Measurements from ENCODE around the gene GORASP2. TPM values are rescaled to one million over a fixed set of nuclear protein-coding genes. Genes with fewer than 3 reads are reported as not detected.

Gene GORASP2
- total and polyA plus RNA-seq, 2 of the 4 experiments (the other 2 are of a cell fraction) = 53.1 to 156 TPM

DNA sequence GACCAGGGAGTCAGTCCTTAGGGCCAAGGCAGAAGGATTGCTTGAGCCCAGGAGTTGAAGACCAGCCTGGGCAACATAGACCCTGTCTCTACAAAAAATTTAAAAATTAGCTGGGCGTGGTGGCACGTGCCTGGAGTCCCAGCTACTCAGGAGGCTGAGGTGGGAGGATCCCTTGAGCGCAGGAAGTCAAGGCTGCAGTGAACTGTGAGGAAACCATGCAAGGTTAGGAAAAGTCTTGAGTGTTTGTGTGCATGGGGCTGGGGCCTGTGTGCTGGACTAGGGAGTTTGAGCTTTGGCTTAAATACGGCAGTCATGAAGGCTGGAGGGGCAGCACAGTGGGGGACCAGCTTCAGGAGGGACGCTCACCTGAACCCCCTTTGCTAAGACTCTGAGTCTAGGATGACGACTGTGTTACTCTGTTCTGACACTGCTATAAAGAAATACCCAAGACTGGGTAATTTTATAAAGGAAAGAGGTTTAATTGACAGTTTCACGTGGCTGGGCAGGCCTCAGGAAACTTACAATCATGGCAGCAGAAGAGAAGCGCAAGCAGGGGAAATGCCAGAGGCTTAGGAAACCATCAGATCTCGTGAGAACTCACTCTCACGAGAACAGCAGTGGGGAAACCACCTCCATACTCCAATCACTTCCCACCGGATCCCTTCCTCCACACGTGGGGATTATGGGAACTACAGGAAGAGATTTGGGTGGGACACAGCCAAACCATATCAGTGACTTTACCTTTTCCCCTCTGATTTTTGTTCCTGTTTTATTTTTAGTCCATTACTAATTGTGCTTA, 39.4 kb downstream of the GORASP2 start:
- BruUV-seq (replicated peaks) = no TSS peak
- ChIA-PET CTCF (no interaction called here), POLR2A (ENCODE audit: unreplicated experiment) (no interaction called here)
- dilution Hi-C loops (cut with HindIII; ENCODE audit: low sequenced_read_pairs, unreplicated experiment) (no loop called here), intact Hi-C loops (cut with micrococcal nuclease) (no loop called here), in situ Hi-C loops (cut with MboI; ENCODE audit: low sequenced_read_pairs) (no loop called here)
- no peak overlapping the region for H3K23ac ChIP-seq (ENCODE audit: low read depth, low read length)
- no peak overlapping the region for H2BK20ac ChIP-seq (ENCODE audit: low read depth, low read length)
- no peaks in the 10 kb centered on the region for H3K9me3 ChIP-seq (ENCODE audit: control insufficient read depth, insufficient read depth, low read length)
- no peak overlapping the region for H3K18ac ChIP-seq (ENCODE audit: low read depth, low read length)
- no peak for ATAC-seq (ENCODE audit: low read depth)
- DNase-seq = no peak
- no peak overlapping the region for H4K91ac ChIP-seq (ENCODE audit: insufficient read depth, low read depth, low read length)
- H3K4me3 ChIP-seq (ENCODE audit: insufficient read depth, low read depth, low read length) = no peak overlapping the region
- H3K9me1 ChIP-seq (ENCODE audit: insufficient read depth, low read length) = peaks cover 4% of the 10 kb centered on the region; the same call in 1 of the 2 replicates
- no peak overlapping the region for H2AK5ac ChIP-seq (ENCODE audit: low read depth, low read length)
- H3K36me3 ChIP-seq (ENCODE audit: control insufficient read depth, insufficient read depth, low read length) = peaks cover 38% of the 10 kb centered on the region
- H4K5ac ChIP-seq (ENCODE audit: low read depth, low read length) = no peak overlapping the region
- H3K27ac ChIP-seq (ENCODE audit: insufficient read depth, low read length) = no peak overlapping the region
- H2BK120ac ChIP-seq (ENCODE audit: low read depth, low read length) = no peak overlapping the region
- no peak overlapping the region for H3K9ac ChIP-seq (ENCODE audit: low read depth, low read length)
- H4K20me1 ChIP-seq (ENCODE audit: insufficient read depth, low read length) = peaks cover 17% of the 10 kb centered on the region
- peaks cover 3% of the 10 kb centered on the region; the same call in 1 of the 2 replicates for H3K4me1 ChIP-seq (ENCODE audit: control insufficient read depth, insufficient read depth, low read length)
- H4K8ac ChIP-seq (ENCODE audit: low read depth in 2 of 2, low read length in 2 of 2) = no peak overlapping the region
- H2AFZ ChIP-seq (replicated peaks; ENCODE audit: low read length, poor library complexity) = no peak overlapping the region
- H2BK5ac ChIP-seq (ENCODE audit: low read depth, low read length, poor library complexity, severe bottlenecking) = no peak overlapping the region
- H3K4ac ChIP-seq (ENCODE audit: low read depth, low read length) = no peak overlapping the region
- H3K14ac ChIP-seq (replicated peaks; ENCODE audit: low read depth, low read length) = no peak overlapping the region
- no peaks in the 10 kb centered on the region for H3K27me3 ChIP-seq (ENCODE audit: control insufficient read depth, insufficient read depth, low read length)
- no peak overlapping the region for H2BK15ac ChIP-seq (ENCODE audit: low read depth, low read length)
- peaks cover 8 to 16% of the 10 kb centered on the region in 2 experiments for H3K79me1 ChIP-seq (ENCODE audit: low read depth in 1 of 2, low read length in 2 of 2)
- no peak overlapping the region for H2AK9ac ChIP-seq (replicated peaks; ENCODE audit: low read depth, low read length, poor library complexity)
- H3K56ac ChIP-seq (ENCODE audit: extremely low read depth, insufficient read depth, low read length) = no peak overlapping the region
- 100% methylated on average over 2 of the region's 12 CpGs; no CpG with 5 or more reads in 1 of the 2 experiments for WGBS, 2 experiments (ENCODE audit: extremely low coverage in 2 of 2, insufficient read length in 1 of 2)
- no peak overlapping the region for H3K4me2 ChIP-seq (ENCODE audit: low read depth, low read length)
- TF ChIP-seq RFX5 (IDR thresholded peaks at IDR 0.05; ENCODE audit: low read depth, low read length) (no peak), MXI1 (IDR thresholded peaks at IDR 0.05; ENCODE audit: borderline replicate concordance, low read depth, low read length) (no peak), FOS (IDR thresholded peaks at IDR 0.05; ENCODE audit: low read depth, low read length) (no peak), POLR2A (IDR thresholded peaks at IDR 0.05; ENCODE audit: low read depth, low read length) (no peak), BHLHE40 (IDR thresholded peaks at IDR 0.05; ENCODE audit: low read depth, low read length) (no peak), CHD1 (IDR thresholded peaks at IDR 0.05; ENCODE audit: low read depth, low read length) (no peak), SMC3 (IDR thresholded peaks at IDR 0.05; ENCODE audit: low read depth, low read length) (no peak), MAFK (IDR thresholded peaks at IDR 0.05; ENCODE audit: low read depth, low read length) (no peak), MAZ (IDR thresholded peaks at IDR 0.05; ENCODE audit: borderline replicate concordance, low read depth, low read length) (no peak), RAD21 (IDR thresholded peaks at IDR 0.05; ENCODE audit: low read length) (no peak), CEBPB (IDR thresholded peaks at IDR 0.05; ENCODE audit: low read depth, low read length) (no peak), RCOR1 (IDR thresholded peaks at IDR 0.05; ENCODE audit: insufficient replicate concordance, low read length) (no peak), NFE2L2 (IDR thresholded peaks at IDR 0.05; ENCODE audit: low read depth, low read length) (no peak)
- TF ChIP-seq, protein P1, sequence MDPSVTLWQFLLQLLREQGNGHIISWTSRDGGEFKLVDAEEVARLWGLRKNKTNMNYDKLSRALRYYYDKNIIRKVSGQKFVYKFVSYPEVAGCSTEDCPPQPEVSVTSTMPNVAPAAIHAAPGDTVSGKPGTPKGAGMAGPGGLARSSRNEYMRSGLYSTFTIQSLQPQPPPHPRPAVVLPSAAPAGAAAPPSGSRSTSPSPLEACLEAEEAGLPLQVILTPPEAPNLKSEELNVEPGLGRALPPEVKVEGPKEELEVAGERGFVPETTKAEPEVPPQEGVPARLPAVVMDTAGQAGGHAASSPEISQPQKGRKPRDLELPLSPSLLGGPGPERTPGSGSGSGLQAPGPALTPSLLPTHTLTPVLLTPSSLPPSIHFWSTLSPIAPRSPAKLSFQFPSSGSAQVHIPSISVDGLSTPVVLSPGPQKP (IDR thresholded peaks at IDR 0.05; ENCODE audit: borderline replicate concordance, low read depth, low read length) = no peak
- TF ChIP-seq, protein P2, sequence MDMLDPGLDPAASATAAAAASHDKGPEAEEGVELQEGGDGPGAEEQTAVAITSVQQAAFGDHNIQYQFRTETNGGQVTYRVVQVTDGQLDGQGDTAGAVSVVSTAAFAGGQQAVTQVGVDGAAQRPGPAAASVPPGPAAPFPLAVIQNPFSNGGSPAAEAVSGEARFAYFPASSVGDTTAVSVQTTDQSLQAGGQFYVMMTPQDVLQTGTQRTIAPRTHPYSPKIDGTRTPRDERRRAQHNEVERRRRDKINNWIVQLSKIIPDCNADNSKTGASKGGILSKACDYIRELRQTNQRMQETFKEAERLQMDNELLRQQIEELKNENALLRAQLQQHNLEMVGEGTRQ (IDR thresholded peaks at IDR 0.05; ENCODE audit: low read depth, low read length) = no peak
